GM12878 (cell line): ENCODE results near the gene UNC119. TPM values are rescaled to one million over a fixed set of nuclear protein-coding genes. Genes with fewer than 3 reads are reported as not detected.

Experiments
- ATAC-seq: fragments of 200-7000 bp; cut with Tn5 transposase; 3 replicates; pipeline ENCODE4 v1.9.1; 2020; ENCODE audit warnings: mild to moderate bottlenecking, moderate library complexity
- BruUV-seq: library from RNA; stranded (reverse); fragments of 400-500 nt; replicated peaks from 2 replicates; lab custom pipeline; 2021; lab: Mats Ljungman, UMichigan
- CTCF ChIA-PET: fragments of 300-600 bp; sonication (Branson Sonifier 250); formaldehyde crosslinking; extraction: SDS; loops from one replicate; lab custom pipeline; 2021; ENCODE audit warnings: inconsistent platforms; lab: Yijun Ruan, JAX
- POLR2A ChIA-PET: fragments of 350-600 bp; formaldehyde crosslinking; extraction: SDS; loops from one replicate; lab custom pipeline; 2021; ENCODE audit warnings: inconsistent platforms; lab: Charles Lee
- RAD21 ChIA-PET: fragments of 300-600 bp; sonication (Branson Sonifier 250); formaldehyde crosslinking; loops from one replicate; lab custom pipeline; 2023; ENCODE audit warnings: antibody characterized with exemption; ENCODE audit not compliant: unreplicated experiment; lab: Charles Lee
- SMC1A ChIA-PET: fragments of 300-600 bp; sonication (Branson Sonifier 250); formaldehyde crosslinking; loops from one replicate; lab custom pipeline; 2023; ENCODE audit not compliant: unreplicated experiment, uncharacterized antibody; lab: Charles Lee
- DNase-seq: peaks from one replicate; pipeline ENCODE4 v3.0.0-alpha.2; 2011; ENCODE audit warnings: low read depth, low spot score
- FAIRE-seq: peaks from 3 replicates; lab custom pipeline; 2011; peaks lifted over from hg19 to GRCh38; lab: Jason Lieb, UNC
- H2AFZ ChIP-seq: 2 replicates; pipeline ENCODE4 v1.6.0; 2011; ENCODE audit warnings: low read depth, low read length, control low read depth; ENCODE audit not compliant: control insufficient read depth
- H3K27ac ChIP-seq: 2 replicates; pipeline ENCODE4 v1.5.1; 2011; ENCODE audit warnings: control low read depth; ENCODE audit not compliant: control insufficient read depth, insufficient read depth
- H3K27me3 ChIP-seq, 2 experiments: replicated peaks in 1 of 2; 2 replicates each; pipeline versions ENCODE4 v1.6.0 to v1.6.1; 2011; ENCODE audit warnings: low read length in 1 of 2; ENCODE audit not compliant: control insufficient read depth in 2 of 2, insufficient read depth in 2 of 2
- H3K36me3 ChIP-seq, 2 experiments: 2 replicates each; pipeline ENCODE4 v1.5.1; 2011; ENCODE audit warnings: low read length in 1 of 2; ENCODE audit not compliant: control insufficient read depth in 2 of 2, insufficient read depth in 2 of 2
- H3K4me1 ChIP-seq: 2 replicates; pipeline ENCODE4 v1.6.1; 2011; ENCODE audit warnings: mild to moderate bottlenecking, low read length, moderate library complexity, mixed read lengths; ENCODE audit not compliant: control insufficient read depth, insufficient read depth
- H3K4me2 ChIP-seq: 2 replicates; pipeline ENCODE4 v1.6.0; 2011; ENCODE audit warnings: control low read depth; ENCODE audit not compliant: control insufficient read depth, insufficient read depth
- H3K4me3 ChIP-seq: fragments of 200-600 bp; sonication (generic); 2 replicates; pipeline ENCODE4 v1.5.1; 2016
- H3K79me2 ChIP-seq: 2 replicates; pipeline ENCODE4 v1.6.0; 2011; ENCODE audit warnings: low read length; ENCODE audit not compliant: control insufficient read depth, insufficient read depth
- H3K9ac ChIP-seq: 2 replicates; pipeline ENCODE4 v1.8.0; 2011; ENCODE audit warnings: low read length, control low read depth, mixed read lengths; ENCODE audit not compliant: control insufficient read depth, insufficient read depth
- H3K9me3 ChIP-seq: replicated peaks from 3 replicates; pipeline ENCODE4 v1.5.1; 2011; ENCODE audit warnings: mild to moderate bottlenecking, low read length; ENCODE audit not compliant: control insufficient read depth, insufficient read depth
- H4K20me1 ChIP-seq: 2 replicates; pipeline ENCODE4 v1.6.0; 2011; ENCODE audit not compliant: control insufficient read depth, insufficient read depth
- BHLHE40 ChIP-seq, 2 experiments: fragments of 450-650 bp in 1 of 2; IDR thresholded peaks; 2 replicates each; pipeline ENCODE4 v1.6.1; 2011 to 2017; ENCODE audit warnings: low read depth in 2 of 2, borderline replicate concordance in 1 of 2, improper control_type of control experiment in 1 of 2, low read length in 1 of 2, mild to moderate bottlenecking in 1 of 2
- MEF2A ChIP-seq: IDR thresholded peaks from 2 replicates; pipeline ENCODE4 v1.6.1; 2011; ENCODE audit warnings: low read depth, mild to moderate bottlenecking, low read length, moderate library complexity; ENCODE audit not compliant: insufficient read depth
- NR2C2 ChIP-seq: IDR thresholded peaks from 2 replicates; pipeline ENCODE4 v1.6.1; 2011; ENCODE audit warnings: borderline replicate concordance, low read depth; ENCODE audit not compliant: control insufficient read depth, insufficient read length
- RCOR1 ChIP-seq: conservative IDR thresholded peaks from 2 replicates; pipeline ENCODE4 v1.6.1; 2012; ENCODE audit warnings: low read depth, low read length, improper control_type of control experiment
- RFX5 ChIP-seq: IDR thresholded peaks from 2 replicates; pipeline ENCODE4 v1.6.1; 2011; ENCODE audit warnings: low read depth, low read length, improper control_type of control experiment
- SUZ12 ChIP-seq: fragments of 200-600 bp; sonication (generic); IDR thresholded peaks from one replicate; pipeline ENCODE4 v1.6.1; 2018; ENCODE audit warnings: antibody characterized with exemption, mild to moderate bottlenecking; ENCODE audit not compliant: unreplicated experiment
- ZNF687 ChIP-seq: fragments of 450-650 bp; IDR thresholded peaks from 2 replicates; pipeline ENCODE4 v1.6.1; 2017; ENCODE audit warnings: mild to moderate bottlenecking, moderate library complexity
- WGBS: methylation state at CpG from one replicate; pipeline ENCODE4 v1.1.6; 2016; ENCODE audit warnings: low lambda C conversion rate; ENCODE audit not compliant: insufficient replicate concordance, insufficient coverage; ENCODE audit errors: missing lambda C conversion rate; 5-methylcytosine and 5-hydroxymethylcytosine counted together
- in situ Hi-C: fragments of 300-500 bp; cut with MboI; formaldehyde crosslinking; loops from 9 replicates; pipeline ENCODE4 v1.14.3; 2018; ENCODE audit warnings: mixed read lengths
- intact Hi-C: fragments of 100-400 bp; cut with micrococcal nuclease; formaldehyde crosslinking; loops from one replicate; pipeline ENCODE4 v1.14.2; 2022; ENCODE audit not compliant: unreplicated experiment
- polyA plus RNA-seq, 11 experiments: library from polyadenylated mRNA; depleted of rRNA in 4 of 11; unstranded in 6 of 11; stranded (reverse) in 5 of 11; fragments of >200 nt; fragmentation: Nextera tagmentation in 4 of 11; fragmentation: Illumina TruSeq in 1 of 11; extraction: Ambion mirVana in 4 of 11; extraction: Trizol in 1 of 11; gene quantifications; 1 replicate in 1 of 11; 2 replicates in 10 of 11; pipeline versions ENCODE4 v1.2.1 to v1.2.3, GENCODE V29; 2011 to 2016; ENCODE audit warnings: inconsistent platforms in 2 of 11, missing spikeins in 2 of 11, low read depth in 1 of 11
- total RNA-seq, 4 experiments: library from RNA; depleted of rRNA in 3 of 4; stranded (reverse); fragments of >200 nt in 3 of 4; fragmentation: Illumina TruSeq in 1 of 4; extraction: Trizol in 1 of 4; gene quantifications; 2 replicates each; pipeline versions ENCODE4 v1.2.1 to v1.2.3, GENCODE V29; 2013 to 2021

The UNC119 gene
- total and polyA plus RNA-seq, 10 of the 15 experiments (the other 5 are each of a cell fraction or from before 2014, with no cell fraction given) = 2.7 to 436 (median 57.8) TPM

GRCh38 chr17:28509789-28510188 lies 42.6 kb downstream of the UNC119 start:
- no peak overlapping the region for H2AFZ ChIP-seq
- 45% methylated on average over 7 of the region's 7 CpGs for WGBS
- H3K36me3 ChIP-seq = no peaks in the 10 kb centered on the region
- peaks cover 18% of the 10 kb centered on the region for H3K4me1 ChIP-seq
- intact Hi-C loops = no loop called here
- DNase-seq (no peak), ATAC-seq (no peak), FAIRE-seq (no peak)
- no peaks in the 10 kb centered on the region for H3K27me3 ChIP-seq
- ChIA-PET CTCF (interaction anchor here (1.2 to 1.4 kb wide), 2 partner anchors 10 to 16 kb away, joined by 3 to 4 read pairs; no protein-coding TSS in a partner anchor), SMC1A (interaction anchor here (1.0 to 1.3 kb wide), 2 partner anchors 9 to 469 kb away, joined by 4 read pairs; no protein-coding TSS in a partner anchor), RAD21 (no interaction called here), POLR2A (no interaction called here)
- H3K79me2 ChIP-seq = no peaks in the 10 kb centered on the region
- in situ Hi-C loops = no loop called here
- BruUV-seq = no TSS peak
- H3K4me3 ChIP-seq = no peak overlapping the region
- no peaks in the 10 kb centered on the region for H4K20me1 ChIP-seq
- H3K27ac ChIP-seq = no peak overlapping the region
- no peaks in the 10 kb centered on the region for H3K9me3 ChIP-seq
- no peak overlapping the region for H3K9ac ChIP-seq
- TF ChIP-seq NR2C2 (no peak), RCOR1 (no peak), RFX5 (no peak)
- H3K4me2 ChIP-seq = no peak overlapping the region

GRCh38 chr17:28508211-28508724 lies 44.2 kb downstream of the UNC119 start:
- Histone ChIP-seq H4K20me1 (no peaks in the 10 kb centered on the region), H3K27ac (no peak overlapping the region), H3K79me2 (no peaks in the 10 kb centered on the region), H3K4me1 (peaks cover 18% of the 10 kb centered on the region), H3K4me2 (peak overlapping the region; percentile 22; the same call in 1 of the 2 replicates)
- FAIRE-seq (no peak), DNase-seq (no peak)
- ChIA-PET SMC1A (interaction anchor here (2.0 kb wide), 1 partner anchor 13 kb away, joined by 5 read pairs; no protein-coding TSS in a partner anchor), CTCF (interaction anchor here (0.7 to 1.4 kb wide), 2 partner anchors 14 to 390 kb away, joined by 3 to 4 read pairs; no protein-coding TSS in a partner anchor)
- TF ChIP-seq BHLHE40 (IDR thresholded peaks at IDR 0.05; ENCODE audit: borderline replicate concordance in 1 of 2, low read depth in 2 of 2, low read length in 1 of 2) = peak; percentile 13 to 28; a peak in 1 of 4 replicates
- no peak for TF ChIP-seq ZNF687
- no peak for TF ChIP-seq MEF2A
- TF ChIP-seq SUZ12 = no peak
- TF ChIP-seq, all 136 proteins: peak for 1
- BruUV-seq = no TSS peak
- no peak overlapping the region for H3K4me3 ChIP-seq
- H3K36me3 ChIP-seq = no peaks in the 10 kb centered on the region
- intact Hi-C loops (no loop called here), in situ Hi-C loops (no loop called here)
- H3K27me3 ChIP-seq = no peaks in the 10 kb centered on the region
- no peak overlapping the region for H3K9ac ChIP-seq
- H3K9me3 ChIP-seq = no peaks in the 10 kb centered on the region
- RAD21 ChIA-PET = no interaction called here
- ATAC-seq = peak; percentile 26
- no peak overlapping the region for H2AFZ ChIP-seq
- 47% methylated on average over 11 of the region's 11 CpGs for WGBS
- POLR2A ChIA-PET = no interaction called here
